Loucy (cell line): ENCODE results near the gene CCDC90B.

Experiments
- H2AFZ ChIP-seq: fragments of 200-600 bp; sonication (generic); 2 replicates; pipeline ENCODE4 v1.6.0; 2016; ENCODE audit warnings: antibody characterized with exemption, mild to moderate bottlenecking, low read length, moderate library complexity
- H3F3A ChIP-seq: fragments of 200-600 bp; 2 replicates; pipeline ENCODE4 v1.6.0; 2016; ENCODE audit warnings: antibody characterized with exemption, low read depth, mild to moderate bottlenecking
- H3K27me3 ChIP-seq: fragments of 200-600 bp; sonication (generic); 2 replicates; pipeline ENCODE4 v1.6.1; 2014; ENCODE audit warnings: low read length, mild to moderate bottlenecking; ENCODE audit not compliant: insufficient read depth, poor library complexity, severe bottlenecking
- H3K36me3 ChIP-seq: fragments of 200-600 bp; sonication (generic); 2 replicates; pipeline ENCODE4 v1.6.1; 2016; ENCODE audit warnings: low read length; ENCODE audit not compliant: insufficient read depth
- H3K4me1 ChIP-seq: fragments of 200-600 bp; sonication (generic); 2 replicates; pipeline ENCODE4 v1.5.1; 2014; ENCODE audit warnings: low read length, mild to moderate bottlenecking; ENCODE audit not compliant: insufficient read depth, poor library complexity, severe bottlenecking
- H3K4me2 ChIP-seq: fragments of 200-600 bp; sonication (generic); 2 replicates; pipeline ENCODE4 v1.6.0; 2014; ENCODE audit warnings: antibody characterized with exemption, low read length, low read depth, mild to moderate bottlenecking; ENCODE audit not compliant: poor library complexity, severe bottlenecking
- H3K4me3 ChIP-seq: fragments of 200-600 bp; sonication (generic); 2 replicates; pipeline ENCODE4 v1.5.1; 2014; ENCODE audit warnings: low read length, mild to moderate bottlenecking, mixed read lengths; ENCODE audit not compliant: poor library complexity, severe bottlenecking
- H3K79me2 ChIP-seq: fragments of 200-600 bp; sonication (generic); 2 replicates; pipeline ENCODE4 v1.6.1; 2014; ENCODE audit warnings: low read length; ENCODE audit not compliant: insufficient read depth
- H3K9ac ChIP-seq: fragments of 200-600 bp; sonication (generic); 2 replicates; pipeline ENCODE4 v1.6.0; 2014; ENCODE audit warnings: mild to moderate bottlenecking, low read depth, low read length, moderate library complexity; ENCODE audit not compliant: poor library complexity, severe bottlenecking
- H3K9me2 ChIP-seq: fragments of 200-600 bp; sonication (generic); replicated peaks from 2 replicates; pipeline ENCODE4 v1.6.1; 2016; ENCODE audit warnings: low read depth, low read length, mixed read lengths
- H3K9me3 ChIP-seq: fragments of 200-600 bp; sonication (generic); 2 replicates; pipeline ENCODE4 v1.6.1; 2014; ENCODE audit warnings: mild to moderate bottlenecking, antibody characterized with exemption, low read length, low read depth; ENCODE audit not compliant: insufficient read depth
- H4K20me1 ChIP-seq: fragments of 200-600 bp; sonication (generic); 2 replicates; pipeline ENCODE4 v1.6.0; 2014; ENCODE audit warnings: antibody characterized with exemption, low read length, mild to moderate bottlenecking; ENCODE audit not compliant: insufficient read depth, poor library complexity, severe bottlenecking
- EZH2phosphoT487 ChIP-seq: fragments of 200-600 bp; IDR thresholded peaks from 2 replicates; pipeline ENCODE4 v1.6.1; 2018; ENCODE audit warnings: antibody characterized with exemption, mild to moderate bottlenecking, moderate library complexity, borderline replicate concordance
- TF ChIP-seq, protein P1 (sequence below): fragments of 200-600 bp; sonication (generic); conservative IDR thresholded peaks from 2 replicates; pipeline ENCODE4 v1.5.1; 2014; ENCODE audit warnings: mild to moderate bottlenecking, antibody characterized with exemption, low read length

CCDC90B gene

DNA sequence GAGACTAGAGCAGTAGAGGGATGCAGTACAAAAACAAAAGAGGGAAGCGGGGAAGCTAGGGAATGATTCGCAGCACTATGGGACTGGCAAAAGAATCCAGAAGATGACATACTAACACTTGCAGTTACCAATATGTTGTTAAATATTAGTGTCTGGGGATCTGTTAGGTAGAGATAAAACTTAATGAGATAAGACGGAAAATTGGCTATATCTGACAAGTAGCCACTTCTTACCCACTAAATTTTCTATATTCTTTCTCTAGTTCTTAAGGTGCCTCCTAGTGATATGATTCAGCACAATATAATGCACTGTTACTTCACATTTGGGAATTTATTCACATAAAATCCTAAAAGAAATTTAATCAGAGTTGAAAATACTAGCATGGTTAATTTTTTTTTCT, 30.8 kb downstream of the CCDC90B start:
- Histone ChIP-seq H2AFZ (no peak overlapping the region), H3K36me3 (no peaks in the 10 kb centered on the region), H3K4me3 (no peak overlapping the region), H4K20me1 (no peaks in the 10 kb centered on the region), H3K27me3 (no peaks in the 10 kb centered on the region), H3K9me3 (no peaks in the 10 kb centered on the region), H3K79me2 (no peaks in the 10 kb centered on the region), H3F3A (no peaks in the 10 kb centered on the region), H3K4me2 (no peak overlapping the region), H3K4me1 (no peaks in the 10 kb centered on the region), H3K9me2 (no peaks in the 10 kb centered on the region), H3K9ac (no peak overlapping the region)
- TF ChIP-seq EZH2phosphoT487: no peak

DNA sequence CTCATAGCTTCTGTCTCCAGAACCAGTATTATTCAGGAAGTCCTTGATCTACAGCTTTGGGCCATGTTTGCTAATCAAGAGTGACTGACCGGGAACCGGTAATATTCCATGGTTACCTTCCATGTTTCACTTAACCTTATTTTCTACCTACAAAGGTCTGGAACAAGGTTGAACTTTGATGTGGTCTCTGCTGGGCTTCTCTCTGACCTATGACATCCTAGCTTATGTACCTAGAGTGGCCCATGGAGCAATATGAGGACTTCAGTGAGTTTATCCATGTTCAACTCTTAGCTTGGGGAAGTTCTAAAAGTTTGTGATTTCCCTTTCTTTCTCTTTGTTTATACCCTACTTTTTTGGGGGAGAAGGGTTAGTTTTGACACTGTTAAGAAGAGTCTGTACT, 33.2 kb downstream of the CCDC90B start:
- no peaks in the 10 kb centered on the region for H3K79me2 ChIP-seq
- H3K9me2 ChIP-seq: no peaks in the 10 kb centered on the region
- TF ChIP-seq EZH2phosphoT487: no peak
- TF ChIP-seq, protein P1, sequence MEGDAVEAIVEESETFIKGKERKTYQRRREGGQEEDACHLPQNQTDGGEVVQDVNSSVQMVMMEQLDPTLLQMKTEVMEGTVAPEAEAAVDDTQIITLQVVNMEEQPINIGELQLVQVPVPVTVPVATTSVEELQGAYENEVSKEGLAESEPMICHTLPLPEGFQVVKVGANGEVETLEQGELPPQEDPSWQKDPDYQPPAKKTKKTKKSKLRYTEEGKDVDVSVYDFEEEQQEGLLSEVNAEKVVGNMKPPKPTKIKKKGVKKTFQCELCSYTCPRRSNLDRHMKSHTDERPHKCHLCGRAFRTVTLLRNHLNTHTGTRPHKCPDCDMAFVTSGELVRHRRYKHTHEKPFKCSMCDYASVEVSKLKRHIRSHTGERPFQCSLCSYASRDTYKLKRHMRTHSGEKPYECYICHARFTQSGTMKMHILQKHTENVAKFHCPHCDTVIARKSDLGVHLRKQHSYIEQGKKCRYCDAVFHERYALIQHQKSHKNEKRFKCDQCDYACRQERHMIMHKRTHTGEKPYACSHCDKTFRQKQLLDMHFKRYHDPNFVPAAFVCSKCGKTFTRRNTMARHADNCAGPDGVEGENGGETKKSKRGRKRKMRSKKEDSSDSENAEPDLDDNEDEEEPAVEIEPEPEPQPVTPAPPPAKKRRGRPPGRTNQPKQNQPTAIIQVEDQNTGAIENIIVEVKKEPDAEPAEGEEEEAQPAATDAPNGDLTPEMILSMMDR: no peak
- no peaks in the 10 kb centered on the region for H3K9me3 ChIP-seq
- no peaks in the 10 kb centered on the region for H3F3A ChIP-seq
- H3K9ac ChIP-seq: no peak overlapping the region
- no peaks in the 10 kb centered on the region for H3K4me1 ChIP-seq
- H3K27me3 ChIP-seq: no peaks in the 10 kb centered on the region
- no peak overlapping the region for H2AFZ ChIP-seq
- no peak overlapping the region for H3K4me3 ChIP-seq
- no peaks in the 10 kb centered on the region for H4K20me1 ChIP-seq
- no peak overlapping the region for H3K4me2 ChIP-seq
- no peaks in the 10 kb centered on the region for H3K36me3 ChIP-seq

DNA sequence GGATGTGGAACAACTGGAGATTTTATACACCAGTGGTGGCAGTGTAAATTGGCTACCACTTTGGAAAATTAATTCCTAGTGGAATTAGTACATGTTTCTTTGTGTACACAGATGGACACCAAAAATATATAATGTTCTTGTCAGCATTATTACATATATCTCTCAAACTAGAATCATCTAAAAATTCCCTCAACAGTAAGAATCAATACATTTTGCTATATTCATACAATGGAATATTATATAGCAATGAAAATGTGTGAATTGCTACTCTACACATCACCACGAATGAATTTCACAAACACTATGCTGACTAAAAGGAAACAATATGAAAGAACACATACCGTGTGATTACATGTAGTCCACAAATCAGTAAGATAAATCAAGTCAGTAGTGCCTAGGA, 33.9 kb downstream of the CCDC90B start:
- no peaks in the 10 kb centered on the region for H3K4me1 ChIP-seq

More for the DNA sequence above, 33.9 kb downstream of the CCDC90B start:
- Histone ChIP-seq H3K27me3 (no peaks in the 10 kb centered on the region), H3F3A (no peaks in the 10 kb centered on the region), H3K4me2 (no peak overlapping the region), H3K4me3 (no peak overlapping the region), H3K9ac (no peak overlapping the region), H3K79me2 (no peaks in the 10 kb centered on the region), H3K9me2 (no peaks in the 10 kb centered on the region), H3K9me3 (no peaks in the 10 kb centered on the region), H3K36me3 (no peaks in the 10 kb centered on the region), H4K20me1 (no peaks in the 10 kb centered on the region), H2AFZ (no peak overlapping the region)
- TF ChIP-seq EZH2phosphoT487: no peak
- TF ChIP-seq, protein P1: no peak
